Epithelial cell of proximal tubule (primary cell): ENCODE data around the gene DUOXA1. TPM values are rescaled to one million over a fixed set of nuclear protein-coding genes. Genes with fewer than 3 reads are reported as not detected.
"Not testable (repeated sequence)": the region's sequence is repeated elsewhere in the genome, so short reads cannot be mapped to it uniquely, and the experiment has no call there.

Source experiments
- DNase-seq: peaks from one replicate; pipeline ENCODE4 v3.0.0-alpha.2; 2011; ENCODE audit warnings: low read depth
- H3K4me3 ChIP-seq: 2 replicates; pipeline ENCODE4 v1.5.1; 2011; ENCODE audit warnings: low read depth, mild to moderate bottlenecking, low read length
- CTCF ChIP-seq: conservative IDR thresholded peaks from 2 replicates; pipeline ENCODE4 v1.5.1; 2012; ENCODE audit warnings: low read depth, mild to moderate bottlenecking, low read length
- total RNA-seq: library from RNA; depleted of rRNA; stranded (reverse); fragments of >200 nt; gene quantifications from 2 replicates; pipeline ENCODE4 v1.2.3, GENCODE V29; 2015

Gene DUOXA1
- total RNA-seq, 1 donor from 2014 or later = 0.46 TPM

- no peak overlapping the region for H3K4me3 ChIP-seq
- TF ChIP-seq CTCF = no peak
- DNase-seq = no peak
Measured at GRCh38 chr15:45089712-45090373, 39.8 kb downstream of the DUOXA1 start.

- no peak for DNase-seq
- H3K4me3 ChIP-seq = no peak overlapping the region
- no peak for TF ChIP-seq CTCF
Measured at GRCh38 chr15:45088801-45089711, 40.6 kb downstream of the DUOXA1 start.

GRCh38 chr15:45087513-45087912, 42.2 kb downstream of the DUOXA1 start:
- H3K4me3 ChIP-seq = no peak overlapping the region
- DNase-seq = no peak
- TF ChIP-seq CTCF = no peak

GRCh38 chr15:45084163-45084562, 45.5 kb downstream of the DUOXA1 start:
- no peak overlapping the region for H3K4me3 ChIP-seq
- DNase-seq = no peak
- no peak for TF ChIP-seq CTCF

- no peak overlapping the region for H3K4me3 ChIP-seq
- no peak for TF ChIP-seq CTCF
- no peak for DNase-seq
Measured at GRCh38 chr15:45083223-45083622, 46.5 kb downstream of the DUOXA1 start.

- DNase-seq, H3K4me3 ChIP-seq: not testable (repeated sequence)
Measured at GRCh38 chr15:45082412-45082811, 47.3 kb downstream of the DUOXA1 start.

GRCh38 chr15:45080593-45080992, 49.1 kb downstream of the DUOXA1 start:
- not testable (repeated sequence) for H3K4me3 ChIP-seq

GRCh38 chr15:45079628-45080246, 49.9 kb downstream of the DUOXA1 start:
- H3K4me3 ChIP-seq, DNase-seq: not testable (repeated sequence)

More at GRCh38 chr15:45080593-45080992, 49.1 kb downstream of the DUOXA1 start:
- not testable (repeated sequence) for DNase-seq

- not testable (repeated sequence) for DNase-seq, H3K4me3 ChIP-seq
Measured at GRCh38 chr15:45079201-45079600, 50.5 kb downstream of the DUOXA1 start.

- not testable (repeated sequence) for H3K4me3 ChIP-seq, DNase-seq
Measured at GRCh38 chr15:45077391-45077790, 52.3 kb downstream of the DUOXA1 start.

GRCh38 chr15:45075440-45076320, 54.0 kb downstream of the DUOXA1 start:
- DNase-seq, H3K4me3 ChIP-seq: not testable (repeated sequence)
